Stimulated activated CD8-positive, alpha-beta memory T cell treated with anti-CD3 and anti-CD28 coated beads, Interleukin-12 subunit alpha, Interleukin-12 subunit beta, amount 100 ng/mL, for 1 hour (primary cell): ENCODE results near the gene PPP1R12B.
"Not testable (repeated sequence)": the region's sequence is repeated elsewhere in the genome, so short reads cannot be mapped to it uniquely, and the experiment has no call there.

Experiments
- DNase-seq: peaks from one replicate; pipeline ENCODE4 v3.0.0-alpha.2; 2020; ENCODE audit warnings: low read depth

The PPP1R12B gene

DNA sequence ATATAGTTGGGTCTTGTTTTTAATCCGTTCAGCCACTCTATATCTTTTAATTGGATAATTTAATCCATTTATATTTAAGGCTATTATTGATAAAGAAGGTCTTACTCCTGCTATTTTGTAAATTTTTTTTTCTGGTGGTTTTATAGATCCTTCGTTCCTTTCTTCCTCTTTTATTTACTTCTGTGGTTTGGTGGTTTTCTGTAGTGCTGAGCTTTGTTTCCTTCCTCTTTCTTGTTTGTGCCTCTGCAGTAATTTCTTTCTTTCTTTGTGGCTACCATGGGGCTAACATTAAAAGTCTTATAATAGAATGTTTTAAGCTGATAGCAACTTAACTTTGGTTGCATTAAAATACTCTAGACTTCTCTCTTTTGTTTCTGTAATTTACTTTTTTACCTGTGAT, 135.5 kb downstream of the PPP1R12B start:
- not testable (repeated sequence) for DNase-seq

DNA sequence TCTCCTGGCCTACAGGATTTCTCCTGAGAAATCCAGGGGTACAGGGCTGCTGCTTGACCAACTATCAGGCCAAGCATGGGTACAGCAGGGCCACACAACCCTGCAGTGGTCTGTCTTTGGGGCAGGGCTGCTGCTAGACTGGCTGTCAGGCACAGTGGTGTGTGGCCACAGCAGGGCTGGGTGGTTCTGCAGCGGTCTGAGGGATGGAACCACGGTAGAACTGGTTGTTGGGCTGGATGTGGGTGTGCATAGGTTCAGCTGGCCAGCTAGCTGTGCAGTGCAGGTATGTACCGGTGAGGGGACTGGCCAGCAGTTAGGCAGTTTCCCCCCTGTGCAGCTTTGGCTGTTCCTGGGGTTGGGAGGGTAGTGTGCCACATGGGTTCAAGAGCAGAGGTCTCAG, 136.3 kb downstream of the PPP1R12B start:
- DNase-seq: not testable (repeated sequence)

GRCh38 chr1:202488178-202488649, 139.7 kb downstream of the PPP1R12B start:
- not testable (repeated sequence) for DNase-seq

GRCh38 chr1:202489101-202489500, 140.6 kb downstream of the PPP1R12B start:
- not testable (repeated sequence) for DNase-seq

GRCh38 chr1:202493112-202493511, 144.6 kb downstream of the PPP1R12B start:
- DNase-seq: not testable (repeated sequence)

GRCh38 chr1:202498542-202498941, 150.0 kb downstream of the PPP1R12B start:
- DNase-seq: no peak

DNA sequence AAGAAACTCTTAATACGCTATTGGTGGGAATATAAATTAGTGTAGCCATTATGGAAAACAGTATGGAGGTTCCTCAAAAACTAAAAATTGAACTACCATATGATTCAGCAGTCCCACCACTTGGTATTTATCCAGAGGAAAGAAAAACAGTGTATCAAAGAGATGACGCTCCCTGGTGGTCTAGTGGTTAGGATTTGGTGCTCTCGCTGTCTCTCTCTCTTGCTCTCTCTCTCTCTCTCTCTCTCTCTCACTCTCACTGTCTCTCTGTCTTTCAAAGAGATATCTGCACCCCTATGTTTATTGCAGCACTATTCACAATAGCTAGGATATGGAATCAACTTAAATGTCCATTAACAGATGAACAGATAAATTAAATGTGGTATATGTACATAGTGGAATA, 151.5 kb downstream of the PPP1R12B start:
- not testable (repeated sequence) for DNase-seq

GRCh38 chr1:202501281-202501680, 152.8 kb downstream of the PPP1R12B start:
- no peak for DNase-seq

DNA sequence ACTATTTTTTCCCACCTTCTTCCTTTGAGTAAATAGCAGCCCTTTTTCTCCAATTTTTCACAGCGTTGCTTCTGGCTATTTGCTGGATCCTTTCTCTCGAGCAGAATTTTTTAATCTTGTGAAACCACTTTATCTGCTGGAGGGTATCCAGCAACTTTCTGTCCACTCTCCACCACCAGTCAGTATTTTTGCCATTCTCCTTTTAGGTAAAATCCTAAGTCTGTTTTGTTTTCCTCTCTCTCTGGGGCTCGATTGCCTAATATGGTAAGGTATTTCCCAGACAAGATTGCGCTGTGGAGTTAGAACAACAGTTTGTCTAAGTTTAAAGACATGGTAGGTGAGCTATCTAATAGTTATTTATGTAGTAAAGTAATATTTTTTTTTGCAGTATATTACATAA, 156.9 kb downstream of the PPP1R12B start:
- no peak for DNase-seq

- not testable (repeated sequence) for DNase-seq
Observed at GRCh38 chr1:202505880-202506575, 157.5 kb downstream of the PPP1R12B start.

DNA sequence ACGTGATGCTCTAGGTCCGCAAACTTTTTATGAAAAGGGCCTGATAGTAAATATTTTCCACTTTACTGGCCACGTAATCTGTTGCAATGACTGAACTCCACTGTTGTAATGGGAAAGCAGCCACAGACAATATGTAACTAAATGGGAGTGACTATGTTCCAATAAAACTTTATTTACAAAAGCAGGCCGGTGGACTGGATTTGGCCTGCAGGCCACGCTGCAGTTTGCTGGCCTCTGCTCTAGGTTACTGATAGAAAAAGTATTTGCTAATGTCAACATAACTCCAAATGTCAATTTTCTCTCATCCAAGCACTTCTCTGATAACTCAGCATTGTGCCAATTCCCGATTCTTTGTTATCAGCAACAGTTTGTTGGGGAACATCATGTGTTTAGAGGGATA, 160.4 kb downstream of the PPP1R12B start:
- not testable (repeated sequence) for DNase-seq

DNA sequence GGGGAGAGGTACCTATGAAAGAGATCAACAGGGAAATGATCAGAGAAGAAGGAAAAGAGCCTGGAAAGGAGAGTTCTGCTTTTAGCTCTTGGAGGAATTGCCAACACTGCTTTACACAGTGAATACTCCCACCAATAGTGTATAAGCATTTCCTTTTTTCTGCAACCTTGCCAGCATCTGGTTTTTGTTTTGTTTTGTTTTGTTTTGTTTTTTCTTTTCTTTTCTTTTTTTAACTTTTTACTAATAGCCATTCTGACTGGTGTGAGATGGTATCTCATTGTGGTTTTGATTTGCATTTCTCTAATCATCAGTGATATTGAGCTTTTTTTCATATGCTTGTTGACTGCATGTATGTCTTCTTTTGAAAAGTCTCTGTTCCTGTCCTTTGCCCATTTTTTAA, 165.4 kb downstream of the PPP1R12B start:
- DNase-seq: not testable (repeated sequence)

GRCh38 chr1:202516434-202516877, 168.0 kb downstream of the PPP1R12B start:
- DNase-seq: no peak

- not testable (repeated sequence) for DNase-seq
Observed at GRCh38 chr1:202517146-202517545, 168.6 kb downstream of the PPP1R12B start.

GRCh38 chr1:202518180-202518579, 169.7 kb downstream of the PPP1R12B start:
- not testable (repeated sequence) for DNase-seq

- not testable (repeated sequence) for DNase-seq
Observed at GRCh38 chr1:202518905-202519304, 170.4 kb downstream of the PPP1R12B start.

- not testable (repeated sequence) for DNase-seq
Observed at GRCh38 chr1:202520129-202520856, 171.8 kb downstream of the PPP1R12B start.

- not testable (repeated sequence) for DNase-seq
Observed at GRCh38 chr1:202520857-202521216, 172.3 kb downstream of the PPP1R12B start.

- not testable (repeated sequence) for DNase-seq
Observed at GRCh38 chr1:202521484-202521883, 173.0 kb downstream of the PPP1R12B start.

- no peak for DNase-seq
Observed at GRCh38 chr1:202521886-202522285, 173.4 kb downstream of the PPP1R12B start.

- not testable (repeated sequence) for DNase-seq
Observed at GRCh38 chr1:202526056-202526455, 177.6 kb downstream of the PPP1R12B start.

GRCh38 chr1:202528096-202528722, 179.7 kb downstream of the PPP1R12B start:
- DNase-seq: not testable (repeated sequence)

DNA sequence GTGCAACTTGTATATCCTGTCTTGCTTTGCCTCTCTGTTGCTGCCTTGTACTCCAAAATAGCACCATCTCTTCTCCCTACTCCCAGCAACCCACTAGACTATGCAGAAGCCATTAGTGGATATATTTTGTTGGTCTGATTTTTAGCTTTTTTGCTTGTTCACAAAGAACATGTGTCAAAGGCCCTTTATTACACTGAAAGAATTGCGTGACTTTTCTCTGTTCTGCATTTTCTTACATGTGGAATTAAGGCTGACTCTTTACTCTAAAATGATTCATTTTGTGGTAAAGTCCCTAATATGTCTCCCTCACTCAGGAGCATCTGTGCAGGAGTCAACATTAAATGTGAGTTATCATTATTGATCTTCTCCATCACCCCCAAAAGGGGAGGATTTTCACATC, 182.2 kb downstream of the PPP1R12B start:
- not testable (repeated sequence) for DNase-seq
